Esophagus squamous epithelium (tissue), 5 donors: Measurements from ENCODE around the gene ALDH3B1. TPM values are rescaled to one million over a fixed set of nuclear protein-coding genes. Genes with fewer than 3 reads are reported as not detected.

Experiments
- DNase-seq: peaks from one replicate; lab custom pipeline; 2025; lab: John Stamatoyannopoulos, UW
- H3K27ac ChIP-seq, 4 donors: fragments of 200-600 bp; sonication (generic); one replicate each; pipeline ENCODE4 v1.5.1; 2016 to 2019; ENCODE audit warnings: mild to moderate bottlenecking in 1 of 4
- H3K27me3 ChIP-seq, 4 donors: fragments of 200-600 bp; sonication (generic); 1 replicate in 3 of 4; 2 replicates in 1 of 4; pipeline versions ENCODE4 v1.5.1 to v1.6.0; 2017 to 2021; ENCODE audit warnings: antibody characterized with exemption in 1 of 4
- H3K36me3 ChIP-seq, 3 donors: fragments of 200-600 bp; sonication (generic); one replicate each; pipeline ENCODE4 v1.5.1; 2016 to 2019
- H3K4me1 ChIP-seq, 3 donors: fragments of 200-600 bp; sonication (generic); one replicate each; pipeline ENCODE4 v1.5.1; 2017 to 2019
- H3K4me3 ChIP-seq, 4 donors: fragments of 200-600 bp; sonication (generic); 1 replicate in 3 of 4; 2 replicates in 1 of 4; pipeline ENCODE4 v1.5.1; 2016 to 2019; ENCODE audit warnings: mild to moderate bottlenecking in 2 of 4, moderate library complexity in 1 of 4
- H3K9me3 ChIP-seq, 3 donors: fragments of 200-600 bp; sonication (generic); one replicate each; pipeline ENCODE4 v1.5.1; 2016 to 2019
- POLR2A ChIP-seq, 4 donors: fragments of 450-650 bp; IDR thresholded peaks; one replicate each; pipeline ENCODE4 v1.6.1; 2017; ENCODE audit warnings: antibody characterized with exemption in 4 of 4, mild to moderate bottlenecking in 4 of 4, moderate library complexity in 3 of 4
- WGBS, 2 donors: methylation state at CpG; one replicate each; pipeline ENCODE4 v1.1.5; 2018; 5-methylcytosine and 5-hydroxymethylcytosine counted together
- intact Hi-C: fragments of 100-400 bp; cut with DNase I; formaldehyde crosslinking; loops from one replicate; pipeline ENCODE4 v1.15.0; 2022
- total RNA-seq, 4 donors: library from RNA; depleted of rRNA; stranded (reverse); fragments of >200 nt; gene quantifications; one replicate each; pipeline ENCODE4 v1.1.0, GENCODE V29; 2016
- TF ChIP-seq, protein P1 (sequence below), 6 experiments: fragments of 450-650 bp in 4 of 6; fragments of 200-600 bp in 2 of 6; sonication (generic) in 2 of 6; IDR thresholded peaks; one replicate each; pipeline ENCODE4 v1.5.1; 2016 to 2019; ENCODE audit warnings: antibody characterized with exemption in 6 of 6, mild to moderate bottlenecking in 4 of 6, moderate library complexity in 4 of 6
- donor health status: DM: yes; HTN: yes; CAD: no.

ALDH3B1 gene
- total RNA-seq, 4 donors from 2014 or later, result 1.6 to 15.7 (median 8.0) TPM

DNA sequence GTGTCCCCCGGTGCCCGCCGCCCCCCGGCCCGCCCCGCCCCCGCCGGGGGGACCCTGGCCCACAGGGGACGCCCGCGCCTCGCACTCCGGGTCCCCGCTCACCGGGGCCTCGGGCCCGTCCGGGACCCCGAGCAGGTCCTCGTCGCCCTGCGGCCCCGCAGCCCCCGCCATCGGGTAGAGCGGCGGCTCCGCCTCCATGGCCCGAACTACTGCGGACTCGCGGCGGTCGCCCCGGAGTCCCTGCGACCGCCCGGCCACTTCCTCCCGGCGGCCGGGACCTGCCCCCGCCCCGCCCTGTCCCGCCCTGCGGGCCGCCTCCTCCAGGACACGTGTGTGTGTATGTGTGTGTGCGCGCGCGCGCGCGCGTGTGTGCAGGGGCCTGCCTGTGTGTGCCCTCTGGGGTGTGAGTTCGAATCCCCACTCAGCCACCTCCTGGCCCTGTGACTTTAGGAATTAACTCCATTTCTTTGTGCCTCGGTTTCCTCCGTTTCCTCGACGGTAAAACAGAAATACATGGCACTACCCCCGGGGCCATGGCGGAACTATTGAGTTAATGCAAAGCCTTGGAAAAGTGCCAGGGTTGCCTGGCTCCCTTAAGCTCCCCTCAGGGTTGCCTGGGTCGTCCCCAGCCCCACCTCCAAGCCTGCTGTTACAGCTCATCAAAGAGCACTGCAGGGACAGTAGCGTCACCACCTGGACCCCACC, 6.1 kb upstream of the ALDH3B1 start, which contains the start of gene UNC93B1:
Gene UNC93B1, minus strand, starts transcription at position 252 of the 705 bp plus-strand sequence. Its CDS starts 54 bp downstream, at position 198.
- H3K4me1 ChIP-seq, result peaks cover 10 to 41% (median 22%) of the 10 kb centered on the region in 3 donors
- TF ChIP-seq, protein P1, sequence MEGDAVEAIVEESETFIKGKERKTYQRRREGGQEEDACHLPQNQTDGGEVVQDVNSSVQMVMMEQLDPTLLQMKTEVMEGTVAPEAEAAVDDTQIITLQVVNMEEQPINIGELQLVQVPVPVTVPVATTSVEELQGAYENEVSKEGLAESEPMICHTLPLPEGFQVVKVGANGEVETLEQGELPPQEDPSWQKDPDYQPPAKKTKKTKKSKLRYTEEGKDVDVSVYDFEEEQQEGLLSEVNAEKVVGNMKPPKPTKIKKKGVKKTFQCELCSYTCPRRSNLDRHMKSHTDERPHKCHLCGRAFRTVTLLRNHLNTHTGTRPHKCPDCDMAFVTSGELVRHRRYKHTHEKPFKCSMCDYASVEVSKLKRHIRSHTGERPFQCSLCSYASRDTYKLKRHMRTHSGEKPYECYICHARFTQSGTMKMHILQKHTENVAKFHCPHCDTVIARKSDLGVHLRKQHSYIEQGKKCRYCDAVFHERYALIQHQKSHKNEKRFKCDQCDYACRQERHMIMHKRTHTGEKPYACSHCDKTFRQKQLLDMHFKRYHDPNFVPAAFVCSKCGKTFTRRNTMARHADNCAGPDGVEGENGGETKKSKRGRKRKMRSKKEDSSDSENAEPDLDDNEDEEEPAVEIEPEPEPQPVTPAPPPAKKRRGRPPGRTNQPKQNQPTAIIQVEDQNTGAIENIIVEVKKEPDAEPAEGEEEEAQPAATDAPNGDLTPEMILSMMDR (IDR thresholded peaks at IDR 0.05), result peak in 1 of 6 experiments; percentile 5
- TF ChIP-seq POLR2A (IDR thresholded peaks at IDR 0.05), result peak in 3 of 4 donors; percentile 50 to 80 (median 72)
- intact Hi-C loops, result loop anchor here (10.0 kb wide), 1 partner anchor 211 kb away; the partner anchor contains the start of gene KMT5B

DNA sequence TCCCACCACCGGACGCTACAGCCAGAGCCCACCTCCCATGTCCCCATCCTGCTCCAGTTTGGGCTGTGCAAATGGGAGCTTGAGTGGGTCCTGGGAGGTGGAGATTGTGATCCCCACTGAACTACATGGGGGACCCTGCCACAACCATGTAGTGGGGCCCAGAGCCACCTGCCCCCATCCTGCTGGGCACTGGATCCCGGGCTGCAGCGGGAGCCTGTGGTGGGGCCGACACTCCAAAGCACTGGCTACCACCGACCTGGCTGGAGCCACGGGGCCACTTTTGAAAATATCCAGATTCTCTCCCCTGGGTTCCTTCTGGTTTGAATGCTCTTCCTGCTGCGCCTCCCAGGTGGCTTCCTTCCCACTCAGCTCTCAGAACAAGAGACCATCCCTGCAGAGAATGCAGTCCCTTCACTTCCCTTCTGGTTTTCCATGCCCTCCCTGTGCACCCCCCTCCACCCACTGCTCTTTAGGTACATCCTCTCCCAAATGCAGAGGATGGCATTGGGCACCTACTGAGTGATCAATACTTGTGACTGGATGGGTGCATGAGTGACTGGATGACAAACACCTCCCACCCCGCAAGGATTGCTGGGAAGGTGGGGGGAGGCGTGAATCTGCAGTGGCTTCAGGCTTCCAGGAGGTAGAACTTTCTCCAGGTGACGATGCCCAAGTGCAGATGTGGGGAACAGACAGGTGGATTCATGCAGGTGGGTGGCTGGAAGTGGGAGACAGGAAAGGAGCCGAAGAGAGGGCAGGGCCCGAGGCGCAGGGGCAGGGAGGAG, 5.4 kb upstream of the ALDH3B1 start:
- Histone ChIP-seq H3K4me3 (peak overlapping the region in 3 of 4 donors; percentile 60 to 94 (median 82)), H3K36me3 (no peaks in the 10 kb centered on the region), H3K27me3 (no peaks in the 10 kb centered on the region), H3K27ac (peak overlapping the region in 1 of 4 donors; percentile 91), H3K9me3 (no peaks in the 10 kb centered on the region), H3K4me1 (peaks cover 15 to 48% (median 28%) of the 10 kb centered on the region in 3 donors)
- WGBS, 2 donors, result 70 to 80% methylated on average over 10 of the region's 14 CpGs
- TF ChIP-seq POLR2A (IDR thresholded peaks at IDR 0.05), result no peak
- TF ChIP-seq, protein P1 (IDR thresholded peaks at IDR 0.05), result no peak
- no peak for DNase-seq
- intact Hi-C loops, result loop anchor here (10.0 kb wide), 1 partner anchor 210 kb away; the partner anchor contains the start of gene KMT5B

More for the DNA sequence above, 6.1 kb upstream of the ALDH3B1 start, which contains the start of gene UNC93B1:
- peak within 1 kb of the TSS; percentile 60 to 94 (median 81) for H3K4me3 ChIP-seq
- peaks cover 0 to 5% (median 0%) of the 10 kb centered on the region in 3 donors for H3K36me3 ChIP-seq
- WGBS, 2 donors, result 3 to 15% methylated on average over 7 to 15 of the region's 64 CpGs
- H3K27me3 ChIP-seq, result no peaks in the 10 kb centered on the region
- H3K27ac ChIP-seq, result peak within 1 kb of the TSS; percentile 43 to 91 (median 85)
- no peaks in the 10 kb centered on the region for H3K9me3 ChIP-seq
- peak; percentile 74 for DNase-seq

DNA sequence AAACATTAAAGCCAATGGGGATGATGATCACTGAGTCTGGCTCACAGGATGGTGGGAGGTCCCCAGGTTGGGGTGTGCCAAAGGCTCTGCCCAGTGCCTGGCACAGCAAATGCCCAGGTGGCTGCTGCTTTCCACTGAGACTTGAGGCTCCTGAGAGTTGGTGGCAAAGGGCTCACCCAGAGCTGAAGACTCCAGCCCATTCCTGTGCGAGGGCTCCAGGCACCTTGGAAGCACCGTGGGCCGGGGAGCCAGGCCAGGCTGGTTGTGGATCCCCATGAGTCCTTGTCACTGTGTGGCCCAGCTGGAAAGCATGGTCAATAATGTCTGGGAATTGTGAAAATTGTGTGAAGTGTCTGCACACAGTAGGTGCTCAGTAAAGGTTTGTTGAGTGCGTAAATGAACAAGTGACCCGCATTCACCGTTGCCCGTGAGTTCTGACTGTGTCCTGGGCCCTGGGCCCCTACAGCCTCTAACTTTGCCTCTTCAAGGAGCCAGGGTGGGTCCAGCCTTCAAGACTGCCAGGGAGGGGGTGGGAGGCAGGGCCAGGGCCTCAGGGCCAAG, 3.4 kb upstream of the ALDH3B1 start:
- no peak overlapping the region for H3K4me3 ChIP-seq
- no peaks in the 10 kb centered on the region for H3K36me3 ChIP-seq
- no peak for DNase-seq
- 87% methylated on average over 3 of the region's 7 CpGs; no CpG with 5 or more reads in 1 of the 2 donors for WGBS, 2 donors
- H3K27me3 ChIP-seq, result no peaks in the 10 kb centered on the region
- H3K9me3 ChIP-seq, result no peaks in the 10 kb centered on the region
- no peak overlapping the region for H3K27ac ChIP-seq
- no peak for TF ChIP-seq POLR2A (IDR thresholded peaks at IDR 0.05)
- TF ChIP-seq, protein P1 (IDR thresholded peaks at IDR 0.05), result no peak
- intact Hi-C loops, result loop anchor here (10.0 kb wide), 1 partner anchor 208 kb away; the partner anchor contains the start of gene KMT5B
- peaks cover 33 to 67% (median 44%) of the 10 kb centered on the region in 3 donors for H3K4me1 ChIP-seq

DNA sequence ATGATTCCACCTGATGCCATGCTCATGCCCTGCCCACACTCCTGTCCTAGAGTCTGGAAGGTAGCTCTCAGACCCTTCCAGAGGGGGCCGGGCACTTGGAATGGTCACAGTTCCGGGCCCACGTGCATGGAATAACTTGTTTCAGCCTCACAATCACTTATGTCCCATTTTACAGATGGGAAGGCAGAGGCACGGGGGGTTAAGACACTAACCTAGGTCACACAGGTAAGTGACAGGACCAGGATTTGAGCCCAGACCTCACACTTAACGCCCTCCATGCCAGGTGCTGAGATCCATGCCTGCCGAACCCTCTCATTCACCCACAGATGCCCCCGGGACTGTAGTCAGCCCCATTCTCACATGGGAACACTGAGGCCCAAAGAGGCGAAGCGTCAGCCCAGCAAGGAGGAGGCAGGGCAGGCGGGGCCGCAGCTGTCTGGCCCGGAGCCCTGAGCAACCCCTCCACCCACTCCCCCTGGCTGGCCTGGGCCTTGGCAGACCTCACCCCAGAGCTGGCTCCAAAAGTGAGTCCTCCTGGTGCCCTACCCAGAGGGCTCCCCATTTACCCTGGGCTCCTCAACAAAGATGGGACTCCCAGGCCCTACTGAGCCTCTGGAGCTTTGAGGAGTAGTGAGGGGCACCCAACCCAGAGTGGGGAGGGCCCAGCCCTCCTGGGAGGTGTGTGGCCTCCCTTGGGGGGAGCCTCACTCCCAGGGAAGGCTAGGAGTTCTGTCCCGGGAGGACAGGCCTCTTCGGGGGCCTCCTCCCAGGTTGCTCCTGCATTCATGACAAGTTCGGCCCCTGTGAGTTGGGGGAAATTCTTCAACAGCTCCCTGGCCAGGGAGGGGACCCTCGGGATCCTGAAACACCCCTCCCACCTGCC, 2.4 kb upstream of the ALDH3B1 start:
- Histone ChIP-seq H3K36me3 (no peaks in the 10 kb centered on the region), H3K27ac (peak overlapping the region in 3 of 4 donors; percentile 61 to 86 (median 75)), H3K27me3 (no peaks in the 10 kb centered on the region), H3K4me1 (peaks cover 32 to 69% (median 40%) of the 10 kb centered on the region in 3 donors), H3K9me3 (no peaks in the 10 kb centered on the region), H3K4me3 (no peak overlapping the region)
- no peak for TF ChIP-seq POLR2A (IDR thresholded peaks at IDR 0.05)
- TF ChIP-seq, protein P1 (IDR thresholded peaks at IDR 0.05), result no peak
- intact Hi-C loops, result loop anchor here (10.0 kb wide), 1 partner anchor 207 kb away; the partner anchor contains the start of gene KMT5B
- no peak for DNase-seq
- WGBS, 2 donors, result 72 to 95% methylated on average over 3 to 4 of the region's 16 CpGs
